GM18873 (cell line): ENCODE measurements around the gene HMSD.

Source experiments
- ATAC-seq: cut with Tn5 transposase; IDR thresholded peaks from one replicate; pipeline ENCODE4 v1.9.1; 2021; ENCODE audit warnings: mild to moderate bottlenecking, moderate library complexity, moderate number of reproducible peaks; ENCODE audit not compliant: unreplicated experiment, low FRiP score

The HMSD gene

GRCh38 chr18:63953811-63954210 lies 4.7 kb downstream of the HMSD start:
- ATAC-seq: no peak

GRCh38 chr18:63956755-63957154 lies 7.7 kb downstream of the HMSD start:
- ATAC-seq: no peak

- ATAC-seq: no peak
Measured at GRCh38 chr18:63960891-63961290, 11.8 kb downstream of the HMSD start.

- no peak for ATAC-seq
Measured at GRCh38 chr18:63961435-63961980, 12.4 kb downstream of the HMSD start.

GRCh38 chr18:63962137-63962536 lies 13.0 kb downstream of the HMSD start:
- no peak for ATAC-seq

- ATAC-seq: peak; percentile 47
Measured at GRCh38 chr18:63963615-63964256, 14.6 kb downstream of the HMSD start.

- ATAC-seq: no peak
Measured at GRCh38 chr18:63964908-63965307, 15.8 kb downstream of the HMSD start.

GRCh38 chr18:63965716-63966330 lies 16.7 kb downstream of the HMSD start:
- no peak for ATAC-seq

- ATAC-seq: peak; percentile 90
Measured at GRCh38 chr18:63969942-63970808, 21.1 kb downstream of the HMSD start, which contains the start of gene SERPINB8. Gene SERPINB8 (plus strand): TSS chr18:63970081. CDS start chr18:63978309, 8,228 bp downstream.

GRCh38 chr18:63970809-63971205 lies 21.7 kb downstream of the HMSD start:
- ATAC-seq: no peak

GRCh38 chr18:63971320-63972001 lies 22.4 kb downstream of the HMSD start:
- ATAC-seq: no peak

GRCh38 chr18:63972002-63972376 lies 22.9 kb downstream of the HMSD start:
- ATAC-seq: no peak

GRCh38 chr18:63974991-63975390 lies 25.9 kb downstream of the HMSD start:
- ATAC-seq: no peak

GRCh38 chr18:63975628-63976027 lies 26.5 kb downstream of the HMSD start:
- ATAC-seq: no peak

- ATAC-seq: no peak
Measured at GRCh38 chr18:63977040-63977439, 27.9 kb downstream of the HMSD start.

GRCh38 chr18:63979409-63979920 lies 30.4 kb downstream of the HMSD start:
- peak; percentile 65 for ATAC-seq

- no peak for ATAC-seq
Measured at GRCh38 chr18:63980027-63980426, 30.9 kb downstream of the HMSD start.

GRCh38 chr18:63980896-63981460 lies 31.9 kb downstream of the HMSD start:
- ATAC-seq: no peak

GRCh38 chr18:63981719-63982118 lies 32.6 kb downstream of the HMSD start:
- no peak for ATAC-seq

- no peak for ATAC-seq
Measured at GRCh38 chr18:63982361-63982760, 33.3 kb downstream of the HMSD start.
